ENCODE data around the gene CSGALNACT2.

CSGALNACT2 gene

DNA sequence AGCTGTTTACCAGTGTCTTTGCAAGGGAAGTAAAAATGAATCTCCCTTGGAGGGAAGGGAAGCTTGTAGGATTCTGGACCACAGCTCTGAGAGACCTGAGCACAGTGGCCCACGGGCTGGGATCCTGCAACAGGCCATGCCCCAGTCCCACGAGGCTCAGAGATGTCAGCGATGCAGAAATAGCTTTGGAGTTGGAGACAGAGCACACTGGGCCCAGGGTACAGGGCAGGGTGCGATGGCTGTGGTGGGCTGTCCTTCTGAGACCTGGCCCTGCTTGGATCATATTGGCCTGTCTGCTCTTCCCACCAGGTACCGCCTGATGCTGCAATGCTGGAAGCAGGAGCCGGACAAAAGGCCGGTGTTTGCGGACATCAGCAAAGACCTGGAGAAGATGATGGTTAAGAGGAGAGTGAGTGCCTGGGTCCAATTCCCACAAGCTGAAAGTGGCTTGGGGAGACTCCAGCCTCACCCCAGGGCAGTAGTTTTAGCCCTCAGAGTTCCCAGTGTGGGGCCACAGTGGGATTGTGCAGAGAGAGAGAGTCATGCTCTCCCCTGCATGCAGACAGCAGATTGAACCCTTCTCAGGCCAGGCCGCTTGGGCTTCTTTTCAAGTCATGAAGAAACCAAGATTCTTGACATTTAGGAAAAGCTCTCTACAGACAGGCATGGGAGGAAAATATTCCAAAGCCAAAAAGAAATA is 13.5 kb upstream of the CSGALNACT2 start:
- TF ChIP-seq, protein P1, sequence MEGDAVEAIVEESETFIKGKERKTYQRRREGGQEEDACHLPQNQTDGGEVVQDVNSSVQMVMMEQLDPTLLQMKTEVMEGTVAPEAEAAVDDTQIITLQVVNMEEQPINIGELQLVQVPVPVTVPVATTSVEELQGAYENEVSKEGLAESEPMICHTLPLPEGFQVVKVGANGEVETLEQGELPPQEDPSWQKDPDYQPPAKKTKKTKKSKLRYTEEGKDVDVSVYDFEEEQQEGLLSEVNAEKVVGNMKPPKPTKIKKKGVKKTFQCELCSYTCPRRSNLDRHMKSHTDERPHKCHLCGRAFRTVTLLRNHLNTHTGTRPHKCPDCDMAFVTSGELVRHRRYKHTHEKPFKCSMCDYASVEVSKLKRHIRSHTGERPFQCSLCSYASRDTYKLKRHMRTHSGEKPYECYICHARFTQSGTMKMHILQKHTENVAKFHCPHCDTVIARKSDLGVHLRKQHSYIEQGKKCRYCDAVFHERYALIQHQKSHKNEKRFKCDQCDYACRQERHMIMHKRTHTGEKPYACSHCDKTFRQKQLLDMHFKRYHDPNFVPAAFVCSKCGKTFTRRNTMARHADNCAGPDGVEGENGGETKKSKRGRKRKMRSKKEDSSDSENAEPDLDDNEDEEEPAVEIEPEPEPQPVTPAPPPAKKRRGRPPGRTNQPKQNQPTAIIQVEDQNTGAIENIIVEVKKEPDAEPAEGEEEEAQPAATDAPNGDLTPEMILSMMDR (conservative IDR thresholded peaks at IDR 0.05; ENCODE audit: low read depth): no peak
- no peak overlapping the region for H3K27ac ChIP-seq
- POLR2A ChIA-PET (ENCODE audit: low non-redundant PET): no interaction called here
- CTCF ChIA-PET: no interaction called here
- DNase-seq (ENCODE audit: low spot score): no peak

DNA sequence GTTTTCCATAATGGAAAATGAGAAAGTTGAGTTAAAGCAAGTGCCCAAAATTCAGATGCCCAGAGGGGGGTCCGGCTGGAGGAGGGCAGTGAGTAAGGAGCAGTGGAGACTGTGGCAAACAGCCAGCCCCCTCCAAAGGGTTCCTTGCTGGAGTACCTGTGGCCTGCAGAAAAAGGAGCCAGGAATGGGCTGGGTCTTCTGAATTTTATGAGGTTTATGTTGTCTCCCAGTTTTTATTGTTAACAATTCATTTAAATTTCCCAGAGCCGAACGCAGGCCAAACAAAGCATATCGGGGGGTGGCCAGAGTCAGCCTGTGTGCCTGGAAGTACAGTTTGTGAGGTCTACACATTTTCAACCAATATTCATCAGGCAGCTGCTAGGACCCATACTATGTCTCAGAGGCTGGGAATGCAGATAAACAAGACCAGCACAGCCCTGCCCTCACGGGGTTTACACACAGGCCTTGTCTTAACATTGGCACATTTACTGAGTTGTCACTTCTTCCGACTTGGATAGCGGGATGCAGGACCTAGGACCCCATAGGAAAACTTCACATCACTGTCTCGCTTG is 12.9 kb upstream of the CSGALNACT2 start:
- POLR2A ChIA-PET (ENCODE audit: low non-redundant PET): no interaction called here
- no peak overlapping the region for H3K27ac ChIP-seq
- CTCF ChIA-PET: no interaction called here
- no peak for DNase-seq (ENCODE audit: low spot score)
- TF ChIP-seq, protein P1 (conservative IDR thresholded peaks at IDR 0.05; ENCODE audit: low read depth): no peak

GRCh38 chr10:43125881-43126731 is 12.1 kb upstream of the CSGALNACT2 start:
- TF ChIP-seq, protein P1 (conservative IDR thresholded peaks at IDR 0.05; ENCODE audit: low read depth): no peak
- CTCF ChIA-PET: no interaction called here
- no peak overlapping the region for H3K27ac ChIP-seq
- POLR2A ChIA-PET (ENCODE audit: low non-redundant PET): no interaction called here
- no peak for DNase-seq (ENCODE audit: low spot score)

DNA sequence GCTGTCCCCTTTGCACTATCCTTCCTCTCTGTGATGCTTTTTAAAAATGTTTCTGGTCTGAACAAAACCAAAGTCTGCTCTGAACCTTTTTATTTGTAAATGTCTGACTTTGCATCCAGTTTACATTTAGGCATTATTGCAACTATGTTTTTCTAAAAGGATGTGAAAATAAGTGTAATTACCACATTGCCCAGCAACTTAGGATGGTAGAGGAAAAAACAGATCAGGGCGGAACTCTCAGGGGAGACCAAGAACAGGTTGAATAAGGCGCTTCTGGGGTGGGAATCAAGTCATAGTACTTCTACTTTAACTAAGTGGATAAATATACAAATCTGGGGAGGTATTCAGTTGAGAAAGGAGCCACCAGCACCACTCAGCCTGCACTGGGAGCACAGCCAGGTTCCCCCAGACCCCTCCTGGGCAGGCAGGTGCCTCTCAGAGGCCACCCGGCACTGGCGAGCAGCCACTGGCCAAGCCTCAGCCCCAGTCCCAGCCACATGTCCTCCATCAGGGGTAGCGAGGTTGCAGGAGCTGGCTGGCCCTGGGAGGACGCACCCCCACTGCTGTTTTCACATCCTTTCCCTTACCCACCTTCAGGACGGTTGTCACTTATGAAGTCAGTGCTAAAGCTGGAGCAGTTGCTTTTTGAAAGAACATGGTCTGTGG is 11.4 kb upstream of the CSGALNACT2 start:
- POLR2A ChIA-PET (ENCODE audit: low non-redundant PET): no interaction called here
- TF ChIP-seq, protein P1 (conservative IDR thresholded peaks at IDR 0.05; ENCODE audit: low read depth): no peak
- no peak for DNase-seq (ENCODE audit: low spot score)
- no peak overlapping the region for H3K27ac ChIP-seq
- CTCF ChIA-PET: no interaction called here

- H3K27ac ChIP-seq: no peak overlapping the region
- POLR2A ChIA-PET (ENCODE audit: low non-redundant PET): no interaction called here
- no peak for DNase-seq (ENCODE audit: low spot score)
- TF ChIP-seq, protein P1 (conservative IDR thresholded peaks at IDR 0.05; ENCODE audit: low read depth): no peak
- CTCF ChIA-PET: no interaction called here
These were observed 10.8 kb upstream of the CSGALNACT2 start for GRCh38 chr10:43127442-43127841.

- DNase-seq (ENCODE audit: low spot score): no peak
- TF ChIP-seq, protein P1 (conservative IDR thresholded peaks at IDR 0.05; ENCODE audit: low read depth): no peak
- ChIA-PET CTCF (interaction anchor here (0.7 kb wide), 1 partner anchor 43 kb away, joined by 4 read pairs; no protein-coding TSS in a partner anchor), POLR2A (ENCODE audit: low non-redundant PET) (no interaction called here)
- no peak overlapping the region for H3K27ac ChIP-seq
These were observed 9.9 kb upstream of the CSGALNACT2 start for GRCh38 chr10:43128331-43128730.
